GM06990 (cell line): Measurements from ENCODE around the gene FSTL4.

Experiments
- DNase-seq: peaks from one replicate; pipeline ENCODE4 v3.0.0-alpha.2; 2011; ENCODE audit not compliant: insufficient read length; ENCODE audit errors: extremely low read depth
- H3K27me3 ChIP-seq: replicated peaks from 2 replicates; pipeline ENCODE4 v1.6.0; 2011; ENCODE audit warnings: low read length; ENCODE audit not compliant: control insufficient read depth, insufficient read depth
- H3K36me3 ChIP-seq: 2 replicates; pipeline ENCODE4 v1.5.1; 2011; ENCODE audit warnings: low read length; ENCODE audit not compliant: control insufficient read depth, insufficient read depth
- H3K4me3 ChIP-seq: replicated peaks from 2 replicates; pipeline ENCODE4 v1.5.1; 2011; ENCODE audit warnings: low read depth, mild to moderate bottlenecking, control low read depth, low read length
- CTCF ChIP-seq: IDR thresholded peaks from 2 replicates; pipeline ENCODE4 v1.5.1; 2011; ENCODE audit warnings: low read length, control low read depth, mild to moderate bottlenecking, inconsistent platforms; ENCODE audit not compliant: insufficient read depth, poor library complexity, severe bottlenecking

The FSTL4 gene

GRCh38 chr5:133520991-133521706 is 91.2 kb downstream of the FSTL4 start:
- no peak for DNase-seq
- TF ChIP-seq CTCF = no peak
- H3K4me3 ChIP-seq = no peak overlapping the region
- no peaks in the 10 kb centered on the region for H3K36me3 ChIP-seq
- no peaks in the 10 kb centered on the region; the same call in 1 of the 2 replicates for H3K27me3 ChIP-seq

- Histone ChIP-seq H3K4me3 (no peak overlapping the region), H3K36me3 (no peaks in the 10 kb centered on the region), H3K27me3 (no peaks in the 10 kb centered on the region; the same call in 1 of the 2 replicates)
- no peak for TF ChIP-seq CTCF
- no peak for DNase-seq
Observed at GRCh38 chr5:133520062-133520461, 92.3 kb downstream of the FSTL4 start.

- Histone ChIP-seq H3K27me3 (no peaks in the 10 kb centered on the region; the same call in 1 of the 2 replicates), H3K4me3 (no peak overlapping the region), H3K36me3 (no peaks in the 10 kb centered on the region)
- DNase-seq = no peak
- TF ChIP-seq CTCF = no peak
Observed at GRCh38 chr5:133519191-133519590, 93.2 kb downstream of the FSTL4 start.

- DNase-seq = no peak
- no peak for TF ChIP-seq CTCF
- H3K4me3 ChIP-seq = no peak overlapping the region
- no peaks in the 10 kb centered on the region for H3K36me3 ChIP-seq
- H3K27me3 ChIP-seq = no peaks in the 10 kb centered on the region; the same call in none of the 2 replicates
Observed at GRCh38 chr5:133514456-133514855, 97.9 kb downstream of the FSTL4 start.

GRCh38 chr5:133512896-133513295 is 99.4 kb downstream of the FSTL4 start:
- no peak for DNase-seq
- Histone ChIP-seq H3K27me3 (no peaks in the 10 kb centered on the region; the same call in none of the 2 replicates), H3K36me3 (no peaks in the 10 kb centered on the region), H3K4me3 (no peak overlapping the region)
- TF ChIP-seq CTCF = no peak
